Peyer's patch (tissue), 4 donors: Measurements from ENCODE around the gene PARG. TPM values are rescaled to one million over a fixed set of nuclear protein-coding genes. Genes with fewer than 3 reads are reported as not detected.
"Not testable (repeated sequence)": the region's sequence is repeated elsewhere in the genome, so short reads cannot be mapped to it uniquely, and the experiment has no call there.

ENCODE experiments used
- DNase-seq, 3 donors: peaks; one replicate each; pipeline ENCODE4 v3.0.0-alpha.2; 2017 to 2019
- H3K27ac ChIP-seq, 4 donors: fragments of 200-600 bp; sonication (generic); one replicate each; pipeline ENCODE4 v1.5.1; 2016 to 2019
- H3K27me3 ChIP-seq, 2 donors: fragments of 200-600 bp; sonication (generic); one replicate each; pipeline ENCODE4 v1.5.1; 2019
- H3K36me3 ChIP-seq, 3 donors: fragments of 200-600 bp; sonication (generic); one replicate each; pipeline ENCODE4 v1.5.1; 2016 to 2019
- H3K4me1 ChIP-seq, 4 donors: fragments of 200-600 bp; sonication (generic); one replicate each; pipeline ENCODE4 v1.5.1; 2016 to 2019
- H3K4me3 ChIP-seq, 4 donors: fragments of 200-600 bp; sonication (generic); 1 replicate in 3 of 4; 2 replicates in 1 of 4; pipeline ENCODE4 v1.5.1; 2016 to 2019; ENCODE audit warnings: mild to moderate bottlenecking in 1 of 4
- H3K9me3 ChIP-seq, 4 donors: fragments of 200-600 bp; sonication (generic); one replicate each; pipeline ENCODE4 v1.5.1; 2016 to 2019; ENCODE audit warnings: mild to moderate bottlenecking in 1 of 4
- total RNA-seq, 4 donors: library from RNA; depleted of rRNA; stranded (reverse); fragments of >200 nt; gene quantifications; one replicate each; pipeline ENCODE4 v1.1.0, GENCODE V29; 2016

The PARG gene
- total RNA-seq, 4 donors from 2014 or later = 21.0 to 77.6 (median 41.8) TPM

DNA sequence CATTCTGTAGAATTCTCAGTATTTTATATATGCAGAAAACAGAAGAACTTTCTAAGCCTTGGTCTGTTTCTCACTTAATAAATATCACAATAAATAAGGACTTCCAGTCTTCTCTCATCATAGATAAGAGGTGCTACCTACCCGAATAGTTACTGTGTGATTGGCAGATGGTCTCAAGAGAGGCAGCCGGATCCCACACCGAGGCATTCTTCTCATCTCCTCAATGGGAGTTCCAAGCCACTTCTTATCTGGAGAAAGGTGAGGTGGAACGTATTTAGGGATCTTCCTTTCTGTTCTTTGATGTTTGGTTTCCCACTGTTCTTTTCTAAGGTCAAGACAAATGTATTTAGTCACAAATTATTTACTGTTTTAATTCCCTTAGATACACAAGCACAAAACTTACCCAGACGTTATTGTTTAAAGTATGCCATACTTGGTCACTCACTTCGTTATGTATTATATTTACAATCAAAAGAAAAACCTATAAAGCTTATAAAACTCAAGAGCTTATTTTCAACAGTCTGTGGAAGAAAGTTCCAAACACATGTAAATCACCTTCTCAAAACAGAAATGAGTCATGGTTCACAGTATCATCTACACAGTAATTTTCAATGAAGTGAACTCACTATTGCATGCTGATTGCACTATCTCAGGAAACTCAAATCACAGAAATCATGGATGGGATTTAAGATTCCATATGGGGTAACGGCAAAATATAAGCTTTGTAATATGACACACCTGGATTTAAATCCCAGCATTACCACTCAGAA is 9.7 kb downstream of the PARG start:
- DNase-seq, H3K4me1 ChIP-seq, H3K27me3 ChIP-seq: not testable (repeated sequence)

GRCh38 chr10:49931276-49931675 is 10.6 kb downstream of the PARG start:
- H3K4me1 ChIP-seq, H3K27ac ChIP-seq, H3K27me3 ChIP-seq, H3K36me3 ChIP-seq, H3K9me3 ChIP-seq, H3K4me3 ChIP-seq, DNase-seq: not testable (repeated sequence)

More for the DNA sequence above, 9.7 kb downstream of the PARG start:
- H3K36me3 ChIP-seq, H3K27ac ChIP-seq, H3K9me3 ChIP-seq, H3K4me3 ChIP-seq: not testable (repeated sequence)

DNA sequence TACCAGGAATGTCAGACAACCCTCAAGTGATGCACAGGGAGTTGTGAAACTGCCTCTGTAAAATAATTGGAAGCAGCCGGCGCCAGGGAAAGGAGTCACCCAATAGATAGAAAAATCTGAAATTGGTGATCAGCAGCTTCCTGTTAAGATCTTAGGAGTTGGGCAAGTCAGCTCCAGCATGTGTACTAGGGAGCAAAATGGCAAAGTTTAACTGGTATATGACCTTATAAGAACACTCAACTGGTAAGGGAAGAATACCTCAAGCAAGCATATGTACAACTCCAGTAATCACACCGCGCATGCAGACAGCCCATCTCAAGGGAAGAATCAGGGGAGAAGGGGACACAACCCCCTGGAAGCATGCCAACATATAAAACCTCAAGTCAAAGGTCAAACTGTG is 18.3 kb downstream of the PARG start:
- H3K4me3 ChIP-seq, H3K36me3 ChIP-seq, H3K4me1 ChIP-seq, H3K9me3 ChIP-seq, H3K27me3 ChIP-seq, DNase-seq, H3K27ac ChIP-seq: not testable (repeated sequence)

- H3K27ac ChIP-seq, H3K4me3 ChIP-seq, H3K27me3 ChIP-seq, H3K36me3 ChIP-seq, DNase-seq, H3K4me1 ChIP-seq, H3K9me3 ChIP-seq: not testable (repeated sequence)
These were observed 19.8 kb downstream of the PARG start for GRCh38 chr10:49922041-49922440.

DNA sequence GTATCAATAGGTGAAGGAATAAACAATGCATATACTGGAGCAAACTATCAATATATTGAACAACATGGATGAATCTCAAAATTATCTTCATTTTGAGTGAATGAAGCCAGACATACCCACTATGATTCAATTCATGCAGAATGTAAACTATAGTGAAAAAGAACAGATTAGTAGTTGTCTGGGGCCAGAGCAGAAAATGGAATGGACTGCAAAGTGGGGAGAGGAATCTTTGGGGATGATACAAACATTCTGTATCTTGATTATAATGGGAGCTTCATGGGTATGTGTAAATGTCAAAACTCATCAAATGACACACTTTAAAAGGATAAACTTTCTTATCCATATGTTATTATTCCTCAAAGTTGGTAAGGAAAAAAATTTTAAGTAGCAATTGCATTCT is 23.9 kb downstream of the PARG start:
- not testable (repeated sequence) for H3K4me3 ChIP-seq, DNase-seq, H3K27me3 ChIP-seq, H3K9me3 ChIP-seq, H3K36me3 ChIP-seq, H3K4me1 ChIP-seq, H3K27ac ChIP-seq

- H3K9me3 ChIP-seq, DNase-seq: not testable (repeated sequence)
These were observed 25.4 kb downstream of the PARG start for GRCh38 chr10:49916451-49916850.

GRCh38 chr10:49910295-49910694 is 31.5 kb downstream of the PARG start:
- H3K27ac ChIP-seq, H3K4me1 ChIP-seq, H3K36me3 ChIP-seq, H3K9me3 ChIP-seq, DNase-seq, H3K27me3 ChIP-seq, H3K4me3 ChIP-seq: not testable (repeated sequence)

More at GRCh38 chr10:49916451-49916850, 25.4 kb downstream of the PARG start:
- H3K36me3 ChIP-seq, H3K4me1 ChIP-seq, H3K4me3 ChIP-seq, H3K27me3 ChIP-seq, H3K27ac ChIP-seq: not testable (repeated sequence)

- not testable (repeated sequence) for H3K27me3 ChIP-seq, DNase-seq, H3K36me3 ChIP-seq, H3K4me1 ChIP-seq, H3K9me3 ChIP-seq, H3K4me3 ChIP-seq, H3K27ac ChIP-seq
These were observed 33.3 kb downstream of the PARG start for GRCh38 chr10:49908290-49909080.

GRCh38 chr10:49903829-49904228 is 38.0 kb downstream of the PARG start:
- not testable (repeated sequence) for H3K36me3 ChIP-seq, H3K27me3 ChIP-seq, DNase-seq, H3K4me1 ChIP-seq, H3K27ac ChIP-seq, H3K4me3 ChIP-seq, H3K9me3 ChIP-seq

DNA sequence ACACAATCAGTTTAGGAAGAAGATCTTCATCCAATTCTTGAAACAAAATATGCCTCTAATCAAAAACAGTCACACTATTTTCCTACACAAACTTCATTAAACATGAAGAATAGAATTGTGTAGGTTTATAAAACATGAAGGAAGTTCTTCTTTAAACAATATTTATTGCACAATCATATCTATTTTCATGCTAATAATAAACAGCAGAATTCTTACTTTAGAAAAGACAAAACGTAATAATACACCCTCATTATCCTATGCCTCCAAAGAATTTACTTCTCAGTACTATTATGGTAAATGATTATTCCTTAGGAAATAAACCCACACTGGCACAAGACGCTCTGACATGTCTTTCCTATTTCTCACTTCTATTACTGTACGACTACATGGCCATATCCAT is 41.4 kb downstream of the PARG start:
- not testable (repeated sequence) for H3K9me3 ChIP-seq, H3K4me1 ChIP-seq, H3K27ac ChIP-seq, H3K36me3 ChIP-seq, H3K4me3 ChIP-seq, DNase-seq, H3K27me3 ChIP-seq

- DNase-seq, H3K9me3 ChIP-seq, H3K27me3 ChIP-seq, H3K27ac ChIP-seq, H3K36me3 ChIP-seq, H3K4me3 ChIP-seq, H3K4me1 ChIP-seq: not testable (repeated sequence)
These were observed 41.8 kb downstream of the PARG start for GRCh38 chr10:49899999-49900398.
